Osteoblast (primary cell): ENCODE results near the gene SURF1. TPM values are rescaled to one million over a fixed set of nuclear protein-coding genes. Genes with fewer than 3 reads are reported as not detected.

ENCODE experiments used
- DNase-seq: peaks from one replicate; pipeline ENCODE4 v3.0.0; 2011; ENCODE audit warnings: low spot score, mixed read lengths; ENCODE audit not compliant: insufficient read length; ENCODE audit errors: missing footprints
- H2AFZ ChIP-seq: 2 replicates; pipeline ENCODE4 v1.6.0; 2011; ENCODE audit warnings: mild to moderate bottlenecking, low read length
- H3K27ac ChIP-seq: 2 replicates; pipeline ENCODE4 v1.5.1; 2011; ENCODE audit warnings: mild to moderate bottlenecking, low read depth, low read length, moderate library complexity
- H3K27me3 ChIP-seq: 2 replicates; pipeline ENCODE4 v1.6.0; 2012; ENCODE audit warnings: mild to moderate bottlenecking, control low read depth, inconsistent platforms, low read length, moderate library complexity; ENCODE audit not compliant: insufficient read depth
- H3K36me3 ChIP-seq: 2 replicates; pipeline ENCODE4 v1.5.1; 2011; ENCODE audit warnings: mild to moderate bottlenecking, low read length, control low read depth, moderate library complexity; ENCODE audit not compliant: insufficient read depth
- H3K4me1 ChIP-seq: 2 replicates; pipeline ENCODE4 v1.5.1; 2011; ENCODE audit warnings: mild to moderate bottlenecking, low read length, control low read depth, moderate library complexity; ENCODE audit not compliant: insufficient read depth
- H3K4me2 ChIP-seq: 2 replicates; pipeline ENCODE4 v1.6.0; 2011; ENCODE audit warnings: mild to moderate bottlenecking, low read length; ENCODE audit not compliant: insufficient read depth
- H3K4me3 ChIP-seq: fragments of 200-600 bp; sonication (generic); 3 replicates; pipeline ENCODE4 v1.5.1; 2012; ENCODE audit warnings: mild to moderate bottlenecking, low read length, inconsistent platforms; ENCODE audit not compliant: insufficient read depth
- H3K79me2 ChIP-seq: 2 replicates; pipeline ENCODE4 v1.6.0; 2012; ENCODE audit warnings: mild to moderate bottlenecking, low read length, control low read depth, inconsistent platforms; ENCODE audit not compliant: insufficient read depth
- H3K9me3 ChIP-seq: 2 replicates; pipeline ENCODE4 v1.5.1; 2011; ENCODE audit warnings: low read depth, low read length, control low read depth
- H4K20me1 ChIP-seq: 2 replicates; pipeline ENCODE4 v1.6.0; 2012; ENCODE audit warnings: mild to moderate bottlenecking, low read length, control low read depth; ENCODE audit not compliant: insufficient read depth
- total RNA-seq: library from RNA; depleted of rRNA; stranded (reverse); fragments of >200 nt; gene quantifications from 2 replicates; pipeline ENCODE4 v1.2.3, GENCODE V29; 2012
- TF ChIP-seq, protein P1 (sequence below): IDR thresholded peaks from 2 replicates; pipeline ENCODE4 v1.5.1; 2011; ENCODE audit warnings: mild to moderate bottlenecking, low read depth, low read length, moderate library complexity; ENCODE audit errors: extremely low read depth

The SURF1 gene
- total RNA-seq, 1 donor = 21.0 TPM

GRCh38 chr9:133384736-133385321 is 28.5 kb upstream of the SURF1 start:
- TF ChIP-seq, protein P1, sequence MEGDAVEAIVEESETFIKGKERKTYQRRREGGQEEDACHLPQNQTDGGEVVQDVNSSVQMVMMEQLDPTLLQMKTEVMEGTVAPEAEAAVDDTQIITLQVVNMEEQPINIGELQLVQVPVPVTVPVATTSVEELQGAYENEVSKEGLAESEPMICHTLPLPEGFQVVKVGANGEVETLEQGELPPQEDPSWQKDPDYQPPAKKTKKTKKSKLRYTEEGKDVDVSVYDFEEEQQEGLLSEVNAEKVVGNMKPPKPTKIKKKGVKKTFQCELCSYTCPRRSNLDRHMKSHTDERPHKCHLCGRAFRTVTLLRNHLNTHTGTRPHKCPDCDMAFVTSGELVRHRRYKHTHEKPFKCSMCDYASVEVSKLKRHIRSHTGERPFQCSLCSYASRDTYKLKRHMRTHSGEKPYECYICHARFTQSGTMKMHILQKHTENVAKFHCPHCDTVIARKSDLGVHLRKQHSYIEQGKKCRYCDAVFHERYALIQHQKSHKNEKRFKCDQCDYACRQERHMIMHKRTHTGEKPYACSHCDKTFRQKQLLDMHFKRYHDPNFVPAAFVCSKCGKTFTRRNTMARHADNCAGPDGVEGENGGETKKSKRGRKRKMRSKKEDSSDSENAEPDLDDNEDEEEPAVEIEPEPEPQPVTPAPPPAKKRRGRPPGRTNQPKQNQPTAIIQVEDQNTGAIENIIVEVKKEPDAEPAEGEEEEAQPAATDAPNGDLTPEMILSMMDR = no peak
- H3K36me3 ChIP-seq = no peaks in the 10 kb centered on the region
- no peaks in the 10 kb centered on the region for H3K9me3 ChIP-seq
- no peaks in the 10 kb centered on the region for H3K27me3 ChIP-seq
- no peak overlapping the region for H3K4me2 ChIP-seq
- H2AFZ ChIP-seq = no peak overlapping the region
- H3K79me2 ChIP-seq = no peaks in the 10 kb centered on the region
- peak; percentile 49 for DNase-seq
- H4K20me1 ChIP-seq = no peaks in the 10 kb centered on the region
- no peaks in the 10 kb centered on the region for H3K4me1 ChIP-seq
- no peak overlapping the region for H3K27ac ChIP-seq
- no peak overlapping the region for H3K4me3 ChIP-seq

- no peak overlapping the region for H3K27ac ChIP-seq
- no peak overlapping the region for H3K4me2 ChIP-seq
- TF ChIP-seq, protein P1 = no peak
- H3K4me3 ChIP-seq = no peak overlapping the region
- H3K4me1 ChIP-seq = no peaks in the 10 kb centered on the region
- no peaks in the 10 kb centered on the region for H3K36me3 ChIP-seq
- no peak overlapping the region for H2AFZ ChIP-seq
- no peaks in the 10 kb centered on the region for H3K27me3 ChIP-seq
- H4K20me1 ChIP-seq = no peaks in the 10 kb centered on the region
- H3K9me3 ChIP-seq = no peaks in the 10 kb centered on the region
- DNase-seq = no peak
- no peaks in the 10 kb centered on the region for H3K79me2 ChIP-seq
These were observed 27.2 kb upstream of the SURF1 start for GRCh38 chr9:133383438-133383837.

- no peaks in the 10 kb centered on the region for H3K27me3 ChIP-seq
- TF ChIP-seq, protein P1 = no peak
- H3K79me2 ChIP-seq = no peaks in the 10 kb centered on the region
- no peaks in the 10 kb centered on the region for H3K9me3 ChIP-seq
- no peak for DNase-seq
- no peak overlapping the region for H2AFZ ChIP-seq
- no peak overlapping the region for H3K27ac ChIP-seq
- H3K36me3 ChIP-seq = no peaks in the 10 kb centered on the region
- no peak overlapping the region for H3K4me3 ChIP-seq
- no peaks in the 10 kb centered on the region for H4K20me1 ChIP-seq
- no peak overlapping the region for H3K4me2 ChIP-seq
- no peaks in the 10 kb centered on the region for H3K4me1 ChIP-seq
These were observed 26.3 kb upstream of the SURF1 start for GRCh38 chr9:133382507-133383141.

DNA sequence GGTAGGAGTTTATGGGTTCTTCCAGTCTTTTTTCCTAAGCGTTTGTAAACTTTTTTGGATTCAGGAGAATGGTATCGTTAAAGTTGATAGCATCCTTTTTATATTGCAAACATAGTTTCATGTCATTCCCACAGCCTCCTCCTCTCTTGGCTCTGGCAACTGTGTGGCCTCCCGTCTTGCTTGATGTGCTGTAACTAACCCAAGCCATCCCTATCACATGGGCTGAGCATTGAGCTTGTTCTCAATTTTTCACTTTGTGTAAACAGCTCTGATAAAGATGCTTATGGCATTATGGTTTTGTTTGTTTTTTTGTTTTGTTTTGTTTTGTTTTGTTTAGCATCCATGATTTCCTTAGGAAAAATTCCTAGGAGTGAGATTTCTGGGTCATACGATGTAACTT is 24.4 kb upstream of the SURF1 start:
- Histone ChIP-seq H3K27ac (no peak overlapping the region), H3K36me3 (no peaks in the 10 kb centered on the region), H3K79me2 (peaks cover 1% of the 10 kb centered on the region), H3K4me1 (peaks cover 7% of the 10 kb centered on the region), H3K4me3 (no peak overlapping the region), H3K9me3 (no peaks in the 10 kb centered on the region), H4K20me1 (no peaks in the 10 kb centered on the region), H3K27me3 (no peaks in the 10 kb centered on the region), H2AFZ (no peak overlapping the region), H3K4me2 (no peak overlapping the region)
- DNase-seq = no peak
- TF ChIP-seq, protein P1 = no peak
